ENCODE data around the gene USP33.
"Not testable (repeated sequence)": the region's sequence is repeated elsewhere in the genome, so short reads cannot be mapped to it uniquely, and the experiment has no call there.

USP33 gene

GRCh38 chr1:77796695-77797405 is 37.2 kb upstream of the USP33 start:
- H4K20me1 ChIP-seq (ENCODE audit: insufficient read depth) = no peaks in the 10 kb centered on the region
- no peak overlapping the region for H3K9ac ChIP-seq
- no peak overlapping the region for H3K27ac ChIP-seq
- H3K4me2 ChIP-seq = no peak overlapping the region
- no peaks in the 10 kb centered on the region for H3K27me3 ChIP-seq (ENCODE audit: insufficient read depth, low read depth)
- no peaks in the 10 kb centered on the region for H3K4me1 ChIP-seq (ENCODE audit: low read depth, poor library complexity, severe bottlenecking)
- H3K79me2 ChIP-seq (ENCODE audit: insufficient read depth, low read depth) = no peaks in the 10 kb centered on the region
- no peak for TF ChIP-seq CTCF (conservative IDR thresholded peaks at IDR 0.05; ENCODE audit: low read depth, low read length)
- H3K4me3 ChIP-seq (IDR thresholded peaks at IDR 0.05; ENCODE audit: insufficient read depth, low read depth, low read length) = no peak overlapping the region
- H3K36me3 ChIP-seq (ENCODE audit: insufficient read depth) = no peaks in the 10 kb centered on the region
- no peak overlapping the region for H2AFZ ChIP-seq (ENCODE audit: low read depth)

- TF ChIP-seq CTCF (conservative IDR thresholded peaks at IDR 0.05; ENCODE audit: low read depth, low read length) = no peak
- H2AFZ ChIP-seq (ENCODE audit: low read depth) = no peak overlapping the region
- no peaks in the 10 kb centered on the region for H3K27me3 ChIP-seq (ENCODE audit: insufficient read depth, low read depth)
- H3K4me3 ChIP-seq (IDR thresholded peaks at IDR 0.05; ENCODE audit: insufficient read depth, low read depth, low read length) = no peak overlapping the region
- no peak overlapping the region for H3K9ac ChIP-seq
- H4K20me1 ChIP-seq (ENCODE audit: insufficient read depth) = no peaks in the 10 kb centered on the region
- no peaks in the 10 kb centered on the region for H3K4me1 ChIP-seq (ENCODE audit: low read depth, poor library complexity, severe bottlenecking)
- H3K4me2 ChIP-seq = no peak overlapping the region
- H3K27ac ChIP-seq = no peak overlapping the region
- H3K36me3 ChIP-seq (ENCODE audit: insufficient read depth) = no peaks in the 10 kb centered on the region
- no peaks in the 10 kb centered on the region for H3K79me2 ChIP-seq (ENCODE audit: insufficient read depth, low read depth)
Measured at GRCh38 chr1:77794550-77794949, 34.9 kb upstream of the USP33 start.

- not testable (repeated sequence) for H3K36me3 ChIP-seq (ENCODE audit: insufficient read depth); H3K79me2 ChIP-seq (ENCODE audit: insufficient read depth, low read depth); H3K4me1 ChIP-seq (ENCODE audit: low read depth, poor library complexity, severe bottlenecking); H3K27ac ChIP-seq; H4K20me1 ChIP-seq (ENCODE audit: insufficient read depth); H3K4me3 ChIP-seq (IDR thresholded peaks at IDR 0.05; ENCODE audit: insufficient read depth, low read depth, low read length); H3K9ac ChIP-seq; H2AFZ ChIP-seq (ENCODE audit: low read depth); H3K27me3 ChIP-seq (ENCODE audit: insufficient read depth, low read depth); H3K4me2 ChIP-seq
Measured at GRCh38 chr1:77786093-77786741, 26.6 kb upstream of the USP33 start.

GRCh38 chr1:77783141-77783540 is 23.5 kb upstream of the USP33 start:
- Histone ChIP-seq H3K79me2 (ENCODE audit: insufficient read depth, low read depth) (peaks cover 15% of the 10 kb centered on the region; the same call in 1 of the 2 replicates), H3K27ac (no peak overlapping the region)

More at GRCh38 chr1:77783141-77783540, 23.5 kb upstream of the USP33 start:
- Histone ChIP-seq H2AFZ (ENCODE audit: low read depth) (no peak overlapping the region), H3K36me3 (ENCODE audit: insufficient read depth) (no peaks in the 10 kb centered on the region), H3K27me3 (ENCODE audit: insufficient read depth, low read depth) (no peaks in the 10 kb centered on the region), H4K20me1 (ENCODE audit: insufficient read depth) (no peaks in the 10 kb centered on the region), H3K4me2 (no peak overlapping the region), H3K4me3 (IDR thresholded peaks at IDR 0.05; ENCODE audit: insufficient read depth, low read depth, low read length) (no peak overlapping the region), H3K4me1 (ENCODE audit: low read depth, poor library complexity, severe bottlenecking) (peaks cover 17% of the 10 kb centered on the region), H3K9ac (no peak overlapping the region)
- TF ChIP-seq CTCF (conservative IDR thresholded peaks at IDR 0.05; ENCODE audit: low read depth, low read length) = no peak

All from KMS-11 (cell line).